Mucosa of rectum (tissue), 2 donors: Measurements from ENCODE around the gene UNC45B.

Source experiments
- H3K27ac ChIP-seq, 2 donors: one replicate each; pipeline ENCODE4 v1.7.0; 2013; ENCODE audit warnings: inconsistent platforms in 2 of 2, low read depth in 2 of 2, low read length in 2 of 2
- H3K27me3 ChIP-seq, 2 donors: one replicate each; pipeline ENCODE4 v1.7.0; 2013; ENCODE audit warnings: low read length in 2 of 2; ENCODE audit not compliant: control insufficient read depth in 2 of 2, insufficient read depth in 2 of 2
- H3K36me3 ChIP-seq, 2 donors: one replicate each; pipeline ENCODE4 v1.7.0; 2013; ENCODE audit warnings: low read length in 2 of 2; ENCODE audit not compliant: control insufficient read depth in 2 of 2, insufficient read depth in 2 of 2
- H3K4me1 ChIP-seq, 2 donors: one replicate each; pipeline ENCODE4 v1.7.0; 2013; ENCODE audit warnings: low read length in 2 of 2, mild to moderate bottlenecking in 1 of 2; ENCODE audit not compliant: control insufficient read depth in 2 of 2, insufficient read depth in 2 of 2
- H3K4me3 ChIP-seq, 2 donors: one replicate each; pipeline ENCODE4 v1.7.0; 2013; ENCODE audit warnings: low read length in 2 of 2
- H3K9ac ChIP-seq, 2 donors: one replicate each; pipeline ENCODE4 v1.7.0; 2013; ENCODE audit warnings: low read length in 2 of 2, low read depth in 1 of 2, mild to moderate bottlenecking in 1 of 2
- H3K9me3 ChIP-seq, 2 donors: one replicate each; pipeline ENCODE4 v1.7.0; 2013; ENCODE audit warnings: low read length in 2 of 2; ENCODE audit not compliant: control insufficient read depth in 2 of 2
- donor health status: healthy.
- donor health status: Normal muscosa, but diverticular disease.

The UNC45B gene

GRCh38 chr17:35154196-35155165 is 6.9 kb downstream of the UNC45B start:
- Histone ChIP-seq H3K4me3 (no peak overlapping the region), H3K27me3 (no peaks in the 10 kb centered on the region), H3K4me1 (no peaks in the 10 kb centered on the region), H3K9ac (no peak overlapping the region), H3K36me3 (no peaks in the 10 kb centered on the region), H3K9me3 (no peaks in the 10 kb centered on the region), H3K27ac (no peak overlapping the region)

- no peaks in the 10 kb centered on the region for H3K36me3 ChIP-seq
- no peaks in the 10 kb centered on the region for H3K4me1 ChIP-seq
- H3K27ac ChIP-seq: no peak overlapping the region
- H3K9ac ChIP-seq: no peak overlapping the region
- H3K9me3 ChIP-seq: no peaks in the 10 kb centered on the region
- no peaks in the 10 kb centered on the region for H3K27me3 ChIP-seq
- H3K4me3 ChIP-seq: no peak overlapping the region
Observed at GRCh38 chr17:35155246-35155645, 7.6 kb downstream of the UNC45B start.

GRCh38 chr17:35159940-35160339 is 12.3 kb downstream of the UNC45B start:
- H3K4me3 ChIP-seq: no peak overlapping the region
- H3K9me3 ChIP-seq: no peaks in the 10 kb centered on the region
- no peaks in the 10 kb centered on the region for H3K4me1 ChIP-seq
- no peaks in the 10 kb centered on the region for H3K36me3 ChIP-seq
- no peak overlapping the region for H3K27ac ChIP-seq
- no peak overlapping the region for H3K9ac ChIP-seq
- peaks cover 0 to 2% of the 10 kb centered on the region in 2 donors for H3K27me3 ChIP-seq

- Histone ChIP-seq H3K4me3 (no peak overlapping the region), H3K9me3 (no peaks in the 10 kb centered on the region), H3K27ac (no peak overlapping the region), H3K9ac (no peak overlapping the region), H3K27me3 (peaks cover 0 to 2% of the 10 kb centered on the region in 2 donors), H3K4me1 (no peaks in the 10 kb centered on the region), H3K36me3 (no peaks in the 10 kb centered on the region)
Observed at GRCh38 chr17:35160354-35161201, 13.0 kb downstream of the UNC45B start.

- Histone ChIP-seq H3K36me3 (no peaks in the 10 kb centered on the region), H3K9me3 (no peaks in the 10 kb centered on the region), H3K9ac (no peak overlapping the region), H3K4me1 (no peaks in the 10 kb centered on the region), H3K4me3 (no peak overlapping the region), H3K27me3 (peaks cover 0 to 2% of the 10 kb centered on the region in 2 donors), H3K27ac (no peak overlapping the region)
Observed at GRCh38 chr17:35161281-35161761, 13.7 kb downstream of the UNC45B start.

- Histone ChIP-seq H3K4me3 (no peak overlapping the region), H3K36me3 (no peaks in the 10 kb centered on the region), H3K27me3 (peaks cover 0 to 2% of the 10 kb centered on the region in 2 donors), H3K9ac (no peak overlapping the region), H3K27ac (no peak overlapping the region), H3K9me3 (no peaks in the 10 kb centered on the region), H3K4me1 (no peaks in the 10 kb centered on the region)
Observed at GRCh38 chr17:35162755-35163154, 15.1 kb downstream of the UNC45B start.

GRCh38 chr17:35163886-35164285 is 16.3 kb downstream of the UNC45B start:
- Histone ChIP-seq H3K27me3 (peaks cover 0 to 2% of the 10 kb centered on the region in 2 donors), H3K9ac (no peak overlapping the region), H3K9me3 (no peaks in the 10 kb centered on the region), H3K36me3 (no peaks in the 10 kb centered on the region), H3K27ac (no peak overlapping the region), H3K4me1 (no peaks in the 10 kb centered on the region), H3K4me3 (no peak overlapping the region)

- Histone ChIP-seq H3K4me1 (no peaks in the 10 kb centered on the region), H3K27me3 (peaks cover 0 to 2% of the 10 kb centered on the region in 2 donors), H3K4me3 (no peak overlapping the region), H3K27ac (no peak overlapping the region), H3K9ac (no peak overlapping the region), H3K9me3 (no peaks in the 10 kb centered on the region), H3K36me3 (no peaks in the 10 kb centered on the region)
Observed at GRCh38 chr17:35164716-35165115, 17.1 kb downstream of the UNC45B start.

- Histone ChIP-seq H3K9ac (no peak overlapping the region), H3K27me3 (peaks cover 0 to 2% of the 10 kb centered on the region in 2 donors), H3K36me3 (no peaks in the 10 kb centered on the region), H3K27ac (no peak overlapping the region), H3K4me3 (no peak overlapping the region), H3K4me1 (no peaks in the 10 kb centered on the region), H3K9me3 (no peaks in the 10 kb centered on the region)
Observed at GRCh38 chr17:35166526-35166925, 18.9 kb downstream of the UNC45B start.

- Histone ChIP-seq H3K27ac (no peak overlapping the region), H3K36me3 (no peaks in the 10 kb centered on the region), H3K4me3 (no peak overlapping the region), H3K9me3 (no peaks in the 10 kb centered on the region), H3K9ac (no peak overlapping the region), H3K27me3 (peaks cover 0 to 2% of the 10 kb centered on the region in 2 donors), H3K4me1 (no peaks in the 10 kb centered on the region)
Observed at GRCh38 chr17:35167046-35167445, 19.4 kb downstream of the UNC45B start.
